Prostate gland (tissue), 2 donors: ENCODE data around the gene SGCD. TPM values are rescaled to one million over a fixed set of nuclear protein-coding genes. Genes with fewer than 3 reads are reported as not detected.

ENCODE experiments used
- DNase-seq: peaks from one replicate; pipeline ENCODE4 v3.0.0-alpha.2; 2019; ENCODE audit warnings: low spot score
- H3K27ac ChIP-seq, 2 donors: fragments of 200-600 bp; sonication (generic); 2 replicates each; pipeline ENCODE4 v1.5.1; 2017 to 2019
- H3K27me3 ChIP-seq: fragments of 200-600 bp; sonication (generic); replicated peaks from 2 replicates; pipeline ENCODE4 v1.5.1; 2019; ENCODE audit not compliant: insufficient read depth
- H3K36me3 ChIP-seq, 2 donors: fragments of 200-600 bp; sonication (generic); 1 replicate in 1 of 2; 2 replicates in 1 of 2; pipeline versions ENCODE4 v1.5.1 to v1.8.1; 2017 to 2019
- H3K4me1 ChIP-seq: fragments of 200-600 bp; sonication (generic); replicated peaks from 2 replicates; pipeline ENCODE4 v1.5.1; 2019
- H3K4me3 ChIP-seq, 2 donors: fragments of 200-600 bp; sonication (generic); 2 replicates each; pipeline ENCODE4 v1.5.1; 2017 to 2019
- H3K9me3 ChIP-seq: fragments of 200-600 bp; sonication (generic); 2 replicates; pipeline ENCODE4 v1.5.1; 2017
- CTCF ChIP-seq, 4 experiments: fragments of 200-600 bp in 2 of 4; fragments of 450-650 bp in 2 of 4; sonication (generic) in 2 of 4; IDR thresholded peaks; 1 replicate in 3 of 4; 2 replicates in 1 of 4; pipeline ENCODE4 v1.5.1; 2016 to 2019; ENCODE audit warnings: antibody characterized with exemption in 4 of 4, mild to moderate bottlenecking in 2 of 4, moderate library complexity in 2 of 4
- POLR2A ChIP-seq: fragments of 450-650 bp; IDR thresholded peaks from one replicate; pipeline ENCODE4 v1.6.1; 2016; ENCODE audit warnings: antibody characterized with exemption, mild to moderate bottlenecking
- POLR2AphosphoS5 ChIP-seq: sonication (generic); formaldehyde crosslinking; IDR thresholded peaks from one replicate; pipeline ENCODE4 v1.6.1; 2017; ENCODE audit warnings: antibody characterized with exemption
- WGBS: methylation state at CpG from one replicate; pipeline ENCODE4 v1.1.5; 2018; 5-methylcytosine and 5-hydroxymethylcytosine counted together
- intact Hi-C: fragments of 100-400 bp; cut with DNase I; formaldehyde crosslinking; loops from one replicate; pipeline ENCODE4 v1.14.2; 2022
- total RNA-seq, 2 donors: library from RNA; depleted of rRNA; stranded (reverse); fragments of >200 nt; gene quantifications; one replicate each; pipeline ENCODE4 v1.1.0, GENCODE V29; 2016

SGCD gene
- total RNA-seq, 2 donors from 2014 or later = 3.2 to 3.6 TPM

GRCh38 chr5:156466871-156467270 is 139.9 kb downstream of the SGCD start:
- intact Hi-C loops = no loop called here
- 83% methylated on average over 3 of the region's 3 CpGs for WGBS
- Histone ChIP-seq H3K9me3 (no peaks in the 10 kb centered on the region), H3K4me3 (no peak overlapping the region), H3K36me3 (no peaks in the 10 kb centered on the region), H3K27me3 (no peaks in the 10 kb centered on the region), H3K27ac (no peak overlapping the region), H3K4me1 (no peaks in the 10 kb centered on the region)
- DNase-seq = no peak
- TF ChIP-seq CTCF (IDR thresholded peaks at IDR 0.05) (no peak), POLR2A (no peak), POLR2AphosphoS5 (no peak)

DNA sequence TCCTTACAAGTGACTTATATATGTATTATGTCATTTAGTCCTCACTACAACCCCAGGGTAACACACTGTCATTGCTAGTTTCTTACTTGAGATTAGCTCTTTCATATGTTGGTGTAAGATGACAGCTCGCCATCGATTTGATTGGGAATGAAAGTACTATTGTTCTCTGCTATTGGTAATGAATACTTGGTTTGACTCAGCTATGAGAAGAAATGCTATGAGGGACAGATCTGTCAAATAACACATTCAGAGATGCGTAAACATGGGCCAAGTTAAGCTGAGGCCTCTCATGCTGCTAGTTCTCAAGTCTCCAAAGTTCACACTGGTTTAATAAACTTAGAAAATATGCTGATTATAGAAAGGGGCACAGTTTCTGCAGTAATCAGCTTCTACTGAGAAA is 142.7 kb downstream of the SGCD start:
- no peak overlapping the region for H3K4me3 ChIP-seq
- H3K9me3 ChIP-seq = no peaks in the 10 kb centered on the region
- H3K36me3 ChIP-seq = no peaks in the 10 kb centered on the region
- intact Hi-C loops = no loop called here
- H3K27me3 ChIP-seq = no peaks in the 10 kb centered on the region
- TF ChIP-seq CTCF (IDR thresholded peaks at IDR 0.05) (no peak), POLR2AphosphoS5 (no peak), POLR2A (no peak)
- no peaks in the 10 kb centered on the region for H3K4me1 ChIP-seq
- 91% methylated on average over 3 of the region's 3 CpGs for WGBS
- no peak overlapping the region for H3K27ac ChIP-seq
- DNase-seq = no peak

DNA sequence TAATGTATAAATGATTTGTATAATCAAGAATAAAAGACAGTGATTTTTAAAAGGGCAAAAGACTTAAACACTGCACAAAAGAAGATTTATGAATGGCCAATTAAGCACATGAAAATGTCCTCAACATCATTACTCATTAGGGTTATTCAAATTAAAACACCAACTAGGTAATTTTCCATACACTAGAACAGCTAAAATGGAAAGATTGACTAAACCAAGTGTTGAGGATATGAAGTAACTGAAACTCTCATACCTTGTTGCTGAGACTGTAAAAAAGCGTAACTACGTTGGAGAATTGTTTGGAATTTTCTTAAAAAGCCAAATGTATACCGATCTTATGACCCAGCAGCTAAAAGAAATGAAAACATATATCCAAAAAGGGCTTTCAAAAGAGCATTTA is 144.9 kb downstream of the SGCD start:
- Histone ChIP-seq H3K4me3 (no peak overlapping the region), H3K36me3 (no peaks in the 10 kb centered on the region), H3K9me3 (no peaks in the 10 kb centered on the region), H3K27me3 (no peaks in the 10 kb centered on the region), H3K4me1 (no peaks in the 10 kb centered on the region), H3K27ac (no peak overlapping the region)
- WGBS = 94% methylated on average over 3 of the region's 3 CpGs
- TF ChIP-seq CTCF (IDR thresholded peaks at IDR 0.05) = no peak
- no peak for TF ChIP-seq POLR2A
- TF ChIP-seq POLR2AphosphoS5 = no peak
- no peak for DNase-seq
- intact Hi-C loops = no loop called here

- TF ChIP-seq POLR2A = no peak
- TF ChIP-seq CTCF (IDR thresholded peaks at IDR 0.05) = no peak
- TF ChIP-seq POLR2AphosphoS5 = no peak
- Histone ChIP-seq H3K4me3 (no peak overlapping the region), H3K27ac (no peak overlapping the region), H3K27me3 (no peaks in the 10 kb centered on the region), H3K4me1 (no peaks in the 10 kb centered on the region), H3K9me3 (no peaks in the 10 kb centered on the region), H3K36me3 (no peaks in the 10 kb centered on the region)
- intact Hi-C loops = no loop called here
- DNase-seq = no peak
- 58% methylated on average over 7 of the region's 7 CpGs for WGBS
These were observed 146.4 kb downstream of the SGCD start for GRCh38 chr5:156473269-156473908.

DNA sequence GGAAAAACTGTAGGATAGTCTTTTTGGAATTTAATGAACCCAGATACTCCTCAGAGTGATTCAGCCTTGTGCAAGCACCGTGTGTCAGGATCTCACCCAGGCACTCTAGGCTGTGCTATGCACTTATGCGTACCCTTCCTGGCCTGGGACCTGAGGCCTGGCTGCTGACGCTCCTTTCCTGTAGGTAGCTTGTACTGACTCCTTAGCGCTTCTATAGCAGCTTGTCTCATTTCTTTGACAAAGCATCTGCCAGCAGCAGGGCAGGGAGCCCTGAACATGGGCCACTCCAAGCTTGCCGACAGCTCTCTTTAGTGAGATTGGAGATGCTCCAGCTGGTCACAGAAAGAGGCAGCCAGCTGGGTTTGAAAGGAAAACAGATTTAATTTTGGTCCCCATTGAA is 147.3 kb downstream of the SGCD start:
- no peaks in the 10 kb centered on the region for H3K36me3 ChIP-seq
- H3K4me1 ChIP-seq = no peaks in the 10 kb centered on the region
- H3K27me3 ChIP-seq = no peaks in the 10 kb centered on the region
- no peak for DNase-seq
- intact Hi-C loops = no loop called here
- no peak overlapping the region for H3K4me3 ChIP-seq
- TF ChIP-seq POLR2AphosphoS5 = no peak
- no peak for TF ChIP-seq POLR2A
- TF ChIP-seq CTCF (IDR thresholded peaks at IDR 0.05) = no peak
- no peaks in the 10 kb centered on the region for H3K9me3 ChIP-seq
- H3K27ac ChIP-seq = no peak overlapping the region
- WGBS = 63% methylated on average over 5 of the region's 5 CpGs
